ENCODE data around the gene NETO2.
A peak's percentile ranks its signal among the peaks of the same experiment; 100 is the strongest.

The NETO2 gene

GRCh38 chr16:47132308-47132707 lies 11.4 kb downstream of the NETO2 start:
- peak; percentile 80 for ATAC-seq
- TF ChIP-seq CSDC2 (CRISPR knock-in tag; IDR thresholded peaks at IDR 0.05) (no peak), ZNF8 (CRISPR knock-in tag; IDR thresholded peaks at IDR 0.05) (no peak), ISL1 (CRISPR knock-in tag; IDR thresholded peaks at IDR 0.05) (no peak), ZFP30 (CRISPR knock-in tag; IDR thresholded peaks at IDR 0.05) (no peak), TOX (CRISPR knock-in tag; IDR thresholded peaks at IDR 0.05; ENCODE audit: borderline replicate concordance) (no peak), ZFP3 (CRISPR knock-in tag; IDR thresholded peaks at IDR 0.05) (no peak), PPARA (CRISPR knock-in tag; IDR thresholded peaks at IDR 0.05; ENCODE audit: borderline replicate concordance) (no peak), GLIS3 (CRISPR knock-in tag; IDR thresholded peaks at IDR 0.05) (no peak), SNAI2 (CRISPR knock-in tag; IDR thresholded peaks at IDR 0.05) (no peak), POU6F1 (CRISPR knock-in tag; IDR thresholded peaks at IDR 0.05; ENCODE audit: borderline replicate concordance, low read depth) (no peak), CSRNP3 (CRISPR knock-in tag; IDR thresholded peaks at IDR 0.05) (no peak)

GRCh38 chr16:47129755-47130435 lies 13.8 kb downstream of the NETO2 start:
- ATAC-seq, result no peak
- TF ChIP-seq RARB (CRISPR knock-in tag; IDR thresholded peaks at IDR 0.05) (no peak), ZNF70 (CRISPR knock-in tag; IDR thresholded peaks at IDR 0.05) (no peak), ZC3H10 (CRISPR knock-in tag; IDR thresholded peaks at IDR 0.05) (no peak), BACH2 (CRISPR knock-in tag; IDR thresholded peaks at IDR 0.05; ENCODE audit: borderline replicate concordance) (no peak), ZNF8 (CRISPR knock-in tag; IDR thresholded peaks at IDR 0.05) (no peak), ISL1 (CRISPR knock-in tag; IDR thresholded peaks at IDR 0.05) (no peak), CSRNP3 (CRISPR knock-in tag; IDR thresholded peaks at IDR 0.05) (no peak)

- no peak for TF ChIP-seq ZNF8 (CRISPR knock-in tag; IDR thresholded peaks at IDR 0.05)
- no peak for TF ChIP-seq OSR1 (CRISPR knock-in tag; IDR thresholded peaks at IDR 0.05)
- no peak for ATAC-seq
These were observed 16.2 kb downstream of the NETO2 start for GRCh38 chr16:47127541-47127940.

- no peak for ATAC-seq
- TF ChIP-seq SNAI2 (CRISPR knock-in tag; IDR thresholded peaks at IDR 0.05) (no peak), TSHZ2 (CRISPR knock-in tag; IDR thresholded peaks at IDR 0.05) (no peak), TOX (CRISPR knock-in tag; IDR thresholded peaks at IDR 0.05; ENCODE audit: borderline replicate concordance) (no peak), CSRNP3 (CRISPR knock-in tag; IDR thresholded peaks at IDR 0.05) (no peak)
These were observed 18.0 kb downstream of the NETO2 start for GRCh38 chr16:47125757-47126156.

- ATAC-seq, result no peak
These were observed 30.6 kb downstream of the NETO2 start for GRCh38 chr16:47113130-47113529.

More at GRCh38 chr16:47113130-47113529, 30.6 kb downstream of the NETO2 start:
- no peak for TF ChIP-seq SNAI2 (CRISPR knock-in tag; IDR thresholded peaks at IDR 0.05)
- no peak for TF ChIP-seq PATZ1 (CRISPR knock-in tag; IDR thresholded peaks at IDR 0.05; ENCODE audit: borderline replicate concordance)
- no peak for TF ChIP-seq PPARA (CRISPR knock-in tag; IDR thresholded peaks at IDR 0.05; ENCODE audit: borderline replicate concordance)
- TF ChIP-seq ISL1 (CRISPR knock-in tag; IDR thresholded peaks at IDR 0.05), result no peak
- TF ChIP-seq POU6F1 (CRISPR knock-in tag; IDR thresholded peaks at IDR 0.05; ENCODE audit: borderline replicate concordance, low read depth), result no peak
